Measurements from ENCODE around the gene FRMD4A. TPM values are rescaled to one million over a fixed set of nuclear protein-coding genes. Genes with fewer than 3 reads are reported as not detected.

The FRMD4A gene
- total RNA-seq, 1 experiment from 2014 or later, result 18.3 TPM

DNA sequence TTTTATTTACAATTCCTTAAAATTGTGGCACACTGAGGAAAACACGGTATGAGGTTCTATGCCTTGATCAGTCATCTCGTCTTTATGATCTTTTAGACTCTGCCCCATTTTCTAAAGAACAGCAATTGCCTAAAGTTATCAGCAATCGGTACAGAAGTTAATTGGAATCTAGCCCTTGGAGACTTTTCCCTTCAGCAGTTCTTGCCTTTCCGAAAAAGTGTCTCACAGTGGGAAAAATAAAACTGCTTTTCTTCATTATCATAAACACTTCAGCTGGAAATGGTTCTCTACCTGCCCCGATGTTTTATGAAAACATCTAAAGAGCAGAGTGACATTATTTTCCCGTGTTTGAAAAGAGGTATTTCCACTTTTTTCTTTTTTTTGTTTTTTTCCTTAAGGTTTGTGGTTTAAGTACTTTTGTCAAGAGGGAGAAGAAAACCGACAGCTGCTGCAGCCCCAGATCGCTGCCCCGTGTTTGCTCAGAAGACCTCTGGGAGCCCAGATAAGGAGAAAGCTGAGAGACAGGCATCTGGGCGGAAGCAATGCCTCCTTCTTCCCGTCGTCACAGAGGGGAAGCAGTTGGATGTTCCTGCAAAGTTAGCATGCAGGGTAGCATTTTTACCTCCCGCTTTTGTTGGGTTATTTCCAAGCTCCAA, 149.7 kb downstream of the FRMD4A start:
- intact Hi-C loops (cut with micrococcal nuclease; ENCODE audit: unreplicated experiment), result no loop called here
- no peak for DNase-seq
- Histone ChIP-seq H3K27ac (no peak overlapping the region), H3K79me2 (ENCODE audit: low read depth) (no peaks in the 10 kb centered on the region), H3K4me1 (replicated peaks; ENCODE audit: insufficient read depth) (peaks cover 8% of the 10 kb centered on the region; the same call in 1 of the 2 replicates), H4K20me1 (ENCODE audit: insufficient read depth) (no peaks in the 10 kb centered on the region), H3K9me3 (ENCODE audit: insufficient read depth, low read depth) (no peaks in the 10 kb centered on the region), H3K27me3 (ENCODE audit: insufficient read depth, low read depth) (no peaks in the 10 kb centered on the region), H3K9me2 (ENCODE audit: insufficient read depth) (no peaks in the 10 kb centered on the region), H3K4me2 (no peak overlapping the region), H3K4me3 (no peak overlapping the region), H2AFZ (no peak overlapping the region), H3K36me3 (ENCODE audit: low read depth) (no peaks in the 10 kb centered on the region), H3F3A (ENCODE audit: insufficient read depth, low read depth) (peaks cover 15% of the 10 kb centered on the region; the same call in 1 of the 2 replicates)
- CTCF ChIA-PET, result no interaction called here
- no TSS peak for BruUV-seq (replicated peaks)
- POLR2A ChIA-PET (ENCODE audit: unreplicated experiment), result no interaction called here
- TF ChIP-seq, protein P1, sequence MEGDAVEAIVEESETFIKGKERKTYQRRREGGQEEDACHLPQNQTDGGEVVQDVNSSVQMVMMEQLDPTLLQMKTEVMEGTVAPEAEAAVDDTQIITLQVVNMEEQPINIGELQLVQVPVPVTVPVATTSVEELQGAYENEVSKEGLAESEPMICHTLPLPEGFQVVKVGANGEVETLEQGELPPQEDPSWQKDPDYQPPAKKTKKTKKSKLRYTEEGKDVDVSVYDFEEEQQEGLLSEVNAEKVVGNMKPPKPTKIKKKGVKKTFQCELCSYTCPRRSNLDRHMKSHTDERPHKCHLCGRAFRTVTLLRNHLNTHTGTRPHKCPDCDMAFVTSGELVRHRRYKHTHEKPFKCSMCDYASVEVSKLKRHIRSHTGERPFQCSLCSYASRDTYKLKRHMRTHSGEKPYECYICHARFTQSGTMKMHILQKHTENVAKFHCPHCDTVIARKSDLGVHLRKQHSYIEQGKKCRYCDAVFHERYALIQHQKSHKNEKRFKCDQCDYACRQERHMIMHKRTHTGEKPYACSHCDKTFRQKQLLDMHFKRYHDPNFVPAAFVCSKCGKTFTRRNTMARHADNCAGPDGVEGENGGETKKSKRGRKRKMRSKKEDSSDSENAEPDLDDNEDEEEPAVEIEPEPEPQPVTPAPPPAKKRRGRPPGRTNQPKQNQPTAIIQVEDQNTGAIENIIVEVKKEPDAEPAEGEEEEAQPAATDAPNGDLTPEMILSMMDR (conservative IDR thresholded peaks at IDR 0.05), result no peak
- TF ChIP-seq EZH2 (IDR thresholded peaks at IDR 0.05; ENCODE audit: low read depth), result no peak

DNA sequence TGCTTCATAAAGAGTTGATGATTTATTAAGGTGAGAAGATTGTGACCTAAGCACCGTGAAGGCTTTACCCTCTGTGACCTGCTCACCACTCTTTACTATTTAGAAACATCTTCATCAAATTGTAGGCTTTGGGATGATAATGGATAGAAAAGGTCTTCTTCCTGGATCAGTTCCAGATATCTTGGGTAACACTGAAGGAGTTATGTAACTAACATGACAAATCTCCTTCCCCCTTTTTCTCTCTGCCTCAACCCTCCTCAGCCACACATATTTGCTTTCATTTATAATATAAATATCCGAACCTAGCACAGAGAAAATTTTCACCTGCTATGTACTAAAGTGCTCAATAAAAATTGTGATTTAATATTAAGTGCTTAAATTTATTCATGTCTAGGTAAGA, 151.5 kb downstream of the FRMD4A start:
- no peaks in the 10 kb centered on the region for H4K20me1 ChIP-seq (ENCODE audit: insufficient read depth)
- no peaks in the 10 kb centered on the region for H3K9me2 ChIP-seq (ENCODE audit: insufficient read depth)
- H3K27me3 ChIP-seq (ENCODE audit: insufficient read depth, low read depth), result peaks cover 4% of the 10 kb centered on the region; the same call in 1 of the 2 replicates
- TF ChIP-seq EZH2 (IDR thresholded peaks at IDR 0.05; ENCODE audit: low read depth), result no peak
- TF ChIP-seq, protein P1 (conservative IDR thresholded peaks at IDR 0.05), result no peak
- H3K9me3 ChIP-seq (ENCODE audit: insufficient read depth, low read depth), result no peaks in the 10 kb centered on the region
- BruUV-seq (replicated peaks), result no TSS peak
- H3K4me3 ChIP-seq, result no peak overlapping the region
- no peak overlapping the region for H3K4me2 ChIP-seq
- intact Hi-C loops (cut with micrococcal nuclease; ENCODE audit: unreplicated experiment), result no loop called here
- no peaks in the 10 kb centered on the region for H3K4me1 ChIP-seq (replicated peaks; ENCODE audit: insufficient read depth)
- no peak overlapping the region for H2AFZ ChIP-seq
- H3K79me2 ChIP-seq (ENCODE audit: low read depth), result no peaks in the 10 kb centered on the region
- no peak for DNase-seq
- no peaks in the 10 kb centered on the region for H3K36me3 ChIP-seq (ENCODE audit: low read depth)
- H3F3A ChIP-seq (ENCODE audit: insufficient read depth, low read depth), result 0 out of 2 replicates have a peak, but pooled peaks cover 1% of the 10 kb centered on the region
- ChIA-PET CTCF (no interaction called here), POLR2A (ENCODE audit: unreplicated experiment) (interaction anchor here (0.5 kb wide), 1 partner anchor 299 kb away, joined by 6 read pairs; no protein-coding TSS in a partner anchor)
- H3K27ac ChIP-seq, result no peak overlapping the region

DNA sequence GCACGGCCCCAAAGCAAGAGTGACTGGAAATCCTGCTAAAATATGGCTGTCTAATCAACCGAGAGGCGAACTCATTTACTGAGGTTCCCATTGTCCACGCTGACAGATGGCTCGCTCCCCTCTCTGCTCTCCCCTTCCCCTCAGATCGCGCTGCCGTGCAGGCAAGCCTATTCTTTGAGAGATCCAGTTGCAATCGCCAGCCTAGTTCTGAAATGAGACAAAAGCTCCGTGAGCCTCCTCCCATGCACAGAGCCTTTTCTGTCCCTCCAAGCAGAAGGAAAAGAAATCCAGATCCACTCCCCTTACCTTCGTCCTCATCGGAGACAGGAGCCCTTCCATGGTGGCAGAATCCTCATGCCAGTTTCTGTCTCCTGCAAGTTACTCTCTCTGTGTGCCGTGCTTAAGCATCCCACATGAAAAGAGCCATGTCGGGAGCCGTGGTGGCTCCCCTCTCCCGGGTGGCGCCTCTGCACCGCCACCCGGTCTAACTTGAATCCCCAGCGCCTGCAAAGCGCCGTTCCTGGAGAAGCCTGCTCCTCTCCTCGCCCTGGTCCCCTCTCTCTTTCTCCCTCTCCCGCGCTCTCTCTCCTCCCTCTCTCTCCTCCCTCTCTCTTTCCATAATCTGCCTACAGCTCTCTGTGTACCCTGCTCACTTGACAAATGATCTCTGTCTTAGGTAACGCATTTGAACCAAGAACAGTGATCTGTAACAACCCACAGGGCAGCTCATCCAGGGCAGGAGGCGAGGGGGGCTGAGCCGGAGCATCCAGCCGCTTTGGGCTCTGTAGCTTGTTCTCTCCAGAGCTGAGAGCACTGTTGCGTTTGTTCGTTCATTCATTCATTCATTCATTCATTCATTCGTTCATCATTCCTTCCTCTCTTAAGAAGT, 156.8 kb downstream of the FRMD4A start:
- ChIA-PET CTCF (no interaction called here), POLR2A (ENCODE audit: unreplicated experiment) (no interaction called here)
- H3K9me3 ChIP-seq (ENCODE audit: insufficient read depth, low read depth), result no peaks in the 10 kb centered on the region
- TF ChIP-seq, protein P1 (conservative IDR thresholded peaks at IDR 0.05), result no peak
- no peak for DNase-seq
- H3K27me3 ChIP-seq (ENCODE audit: insufficient read depth, low read depth), result peaks cover 16% of the 10 kb centered on the region; the same call in 1 of the 2 replicates
- H3K79me2 ChIP-seq (ENCODE audit: low read depth), result no peaks in the 10 kb centered on the region
- peak overlapping the region; percentile 74 for H2AFZ ChIP-seq
- no peak overlapping the region for H3K27ac ChIP-seq
- no peaks in the 10 kb centered on the region for H3K36me3 ChIP-seq (ENCODE audit: low read depth)
- H3F3A ChIP-seq (ENCODE audit: insufficient read depth, low read depth), result no peaks in the 10 kb centered on the region
- peak overlapping the region; percentile 49; the same call in 1 of the 2 replicates for H3K4me3 ChIP-seq
- peak overlapping the region; percentile 78 for H3K4me2 ChIP-seq
- no peaks in the 10 kb centered on the region for H4K20me1 ChIP-seq (ENCODE audit: insufficient read depth)
- no peaks in the 10 kb centered on the region for H3K9me2 ChIP-seq (ENCODE audit: insufficient read depth)
- intact Hi-C loops (cut with micrococcal nuclease; ENCODE audit: unreplicated experiment), result no loop called here
- H3K4me1 ChIP-seq (replicated peaks; ENCODE audit: insufficient read depth), result no peaks in the 10 kb centered on the region
- BruUV-seq (replicated peaks), result no TSS peak
